ENCODE measurements around the gene SNTG2. TPM values are rescaled to one million over a fixed set of nuclear protein-coding genes. Genes with fewer than 3 reads are reported as not detected.

Gene SNTG2
- total and polyA plus RNA-seq, 12 donors: 0.26 to 4.3 (median 0.72) TPM; not detected in 1

- Histone ChIP-seq H3K4me1 (replicated peaks in 1 of 2) (no peaks in the 10 kb centered on the region), H3K27ac (no peak overlapping the region), H3K36me3 (replicated peaks in 1 of 2) (no peaks in the 10 kb centered on the region), H3K27me3 (no peaks in the 10 kb centered on the region), H3K9me3 (replicated peaks in 1 of 3) (no peaks in the 10 kb centered on the region), H3K4me3 (no peak overlapping the region)
- TF ChIP-seq CTCF (IDR thresholded peaks at IDR 0.05) (no peak), POLR2A (IDR thresholded peaks at IDR 0.05) (no peak)
- 85 to 93% (median 90%) methylated on average over 5 of the region's 5 CpGs for WGBS, 4 donors
- no peak for DNase-seq
- intact Hi-C loops (cut with DNase I): no loop called here
These were observed 350.4 kb downstream of the SNTG2 start for GRCh38 chr2:1301056-1301455.

GRCh38 chr2:1305342-1306013 lies 354.8 kb downstream of the SNTG2 start:
- DNase-seq: no peak
- 78 to 84% (median 81%) methylated on average over 4 of the region's 4 CpGs for WGBS, 4 donors
- H3K27ac ChIP-seq: no peak overlapping the region
- no peak for TF ChIP-seq POLR2A (IDR thresholded peaks at IDR 0.05)
- TF ChIP-seq CTCF (IDR thresholded peaks at IDR 0.05): no peak
- H3K4me3 ChIP-seq: no peak overlapping the region
- H3K9me3 ChIP-seq (replicated peaks in 1 of 3): no peaks in the 10 kb centered on the region
- intact Hi-C loops (cut with DNase I): no loop called here
- no peaks in the 10 kb centered on the region for H3K4me1 ChIP-seq (replicated peaks in 1 of 2)
- no peaks in the 10 kb centered on the region for H3K36me3 ChIP-seq (replicated peaks in 1 of 2)
- H3K27me3 ChIP-seq: no peaks in the 10 kb centered on the region

DNA sequence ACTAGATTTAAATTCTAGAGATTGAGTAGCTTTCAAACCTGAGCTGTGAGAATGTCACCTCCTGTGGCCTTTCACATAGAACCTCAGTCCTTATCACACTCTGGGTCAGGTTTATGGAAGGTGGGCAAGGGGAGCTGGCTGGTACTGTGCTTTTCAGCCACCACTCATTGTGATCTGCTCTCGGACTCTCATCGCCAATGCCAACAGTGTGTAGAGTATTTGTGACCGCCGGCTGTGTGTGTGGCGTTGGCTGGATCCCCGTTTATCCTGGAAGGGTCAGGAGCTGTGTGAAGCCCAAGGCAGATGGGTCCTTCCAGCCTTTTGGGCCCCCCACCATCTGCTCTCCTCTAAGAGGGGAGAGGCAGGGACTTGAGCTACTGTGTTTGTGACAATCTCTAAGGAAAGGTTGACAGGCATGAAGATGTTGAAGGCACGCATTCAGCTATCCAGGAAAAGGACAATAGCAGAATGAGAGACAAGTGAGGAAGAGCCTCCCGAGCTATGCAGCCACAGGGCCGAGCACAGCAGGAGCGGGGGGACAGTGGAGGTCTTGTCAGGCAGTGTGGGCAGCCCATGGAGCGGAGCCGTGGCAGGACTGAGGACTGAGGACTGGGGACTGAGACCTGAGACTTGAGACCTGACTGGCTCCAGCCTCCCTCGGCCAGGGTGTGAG lies 355.5 kb downstream of the SNTG2 start:
- Histone ChIP-seq H3K27me3 (no peaks in the 10 kb centered on the region), H3K4me1 (replicated peaks in 1 of 2) (no peaks in the 10 kb centered on the region), H3K36me3 (replicated peaks in 1 of 2) (no peaks in the 10 kb centered on the region), H3K4me3 (no peak overlapping the region), H3K9me3 (replicated peaks in 1 of 3) (no peaks in the 10 kb centered on the region), H3K27ac (no peak overlapping the region)
- intact Hi-C loops (cut with DNase I): no loop called here
- TF ChIP-seq CTCF (IDR thresholded peaks at IDR 0.05) (no peak), POLR2A (IDR thresholded peaks at IDR 0.05) (no peak)
- DNase-seq: no peak
- WGBS, 4 donors: 85 to 91% (median 87%) methylated on average over 12 to 13 of the region's 13 CpGs

DNA sequence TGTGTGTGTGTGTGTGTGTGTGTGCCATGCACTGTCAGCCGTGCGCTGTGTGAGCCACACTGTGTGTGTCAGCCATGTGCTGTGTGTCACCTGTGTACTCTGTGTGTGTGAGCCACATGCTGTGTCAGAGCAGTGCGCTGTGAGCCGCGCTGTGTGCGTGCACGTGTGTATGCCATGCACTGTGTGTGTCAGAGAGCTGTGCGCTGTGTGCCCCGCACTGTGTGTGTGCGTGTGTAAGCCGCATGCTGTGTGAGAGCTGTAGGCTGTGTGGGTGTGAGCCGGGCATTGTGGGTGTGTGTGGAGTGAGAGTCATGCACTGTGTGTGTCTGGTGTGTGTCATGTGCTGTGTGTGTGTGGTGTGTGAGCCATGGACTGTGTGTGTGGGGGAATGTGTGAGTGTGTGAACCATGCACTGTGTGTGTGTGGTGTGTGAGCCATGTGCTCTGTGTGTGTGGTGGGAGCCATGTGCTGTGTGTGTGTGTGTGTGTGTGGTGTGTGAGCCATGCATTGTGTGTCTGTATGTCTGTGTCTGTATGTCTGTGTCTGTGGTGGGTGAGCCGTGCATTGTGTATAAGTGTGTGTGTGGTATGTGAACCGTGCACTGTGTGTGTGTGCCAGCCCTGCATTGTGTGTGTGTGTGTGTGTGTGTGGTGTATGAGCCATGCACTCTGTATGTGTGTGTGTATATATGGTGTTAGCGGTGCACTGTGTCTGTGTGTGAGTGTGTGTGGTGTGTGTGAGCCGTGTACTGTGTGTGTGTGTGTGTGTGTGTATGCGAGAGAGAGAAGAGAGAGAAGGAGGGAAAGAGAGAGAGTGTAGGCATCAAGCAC lies 356.3 kb downstream of the SNTG2 start:
- Histone ChIP-seq H3K27me3 (no peaks in the 10 kb centered on the region), H3K36me3 (replicated peaks in 1 of 2) (no peaks in the 10 kb centered on the region), H3K4me1 (replicated peaks in 1 of 2) (no peaks in the 10 kb centered on the region), H3K27ac (no peak overlapping the region), H3K9me3 (replicated peaks in 1 of 3) (no peaks in the 10 kb centered on the region), H3K4me3 (no peak overlapping the region)
- no peak for TF ChIP-seq POLR2A (IDR thresholded peaks at IDR 0.05)
- no peak for TF ChIP-seq CTCF (IDR thresholded peaks at IDR 0.05)
- intact Hi-C loops (cut with DNase I): no loop called here
- no peak for DNase-seq
- 83 to 93% (median 87%) methylated on average over 8 to 17 of the region's 17 CpGs for whole genome bisulfite sequencing, 4 donors
